ENCODE measurements around the gene EFCAB14.
"Not testable (repeated sequence)": the region's sequence is repeated elsewhere in the genome, so short reads cannot be mapped to it uniquely, and the experiment has no call there.

EFCAB14 gene

DNA sequence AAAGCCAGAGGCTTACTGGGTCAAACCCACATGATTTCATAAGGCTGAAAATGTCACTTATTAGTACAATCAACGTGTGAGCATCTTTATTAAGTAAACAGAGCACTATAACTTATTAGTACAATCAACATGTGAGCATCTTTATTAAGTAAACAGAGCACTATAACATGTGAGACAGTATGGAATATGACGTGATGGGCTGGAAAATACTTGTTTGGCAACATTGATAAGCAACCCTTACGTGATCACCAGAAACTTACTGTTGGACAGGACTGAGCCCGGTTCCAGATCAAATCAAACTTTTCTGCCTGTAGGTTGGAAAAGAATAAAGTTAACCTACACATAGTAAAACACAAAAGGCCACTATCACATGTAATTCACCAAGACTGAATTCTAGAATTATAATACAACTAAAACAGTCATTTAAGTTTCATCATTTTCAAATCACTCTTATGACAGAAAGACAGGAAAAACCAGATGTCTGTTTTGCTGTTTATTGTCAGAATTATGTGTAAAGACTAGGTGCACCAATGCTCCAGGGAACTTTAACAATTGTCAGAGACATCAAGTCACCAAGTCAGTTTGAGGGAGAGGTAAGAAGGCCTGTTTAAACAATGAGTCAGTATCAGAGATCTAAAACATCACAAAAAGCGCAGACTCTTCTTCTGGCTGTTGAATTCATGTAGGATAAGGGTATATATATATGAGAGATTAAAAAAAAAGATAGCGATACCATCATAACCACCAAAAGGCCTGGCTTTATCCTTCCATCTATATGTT lies 66.4 kb downstream of the EFCAB14 start:
- no peak for DNase-seq

DNA sequence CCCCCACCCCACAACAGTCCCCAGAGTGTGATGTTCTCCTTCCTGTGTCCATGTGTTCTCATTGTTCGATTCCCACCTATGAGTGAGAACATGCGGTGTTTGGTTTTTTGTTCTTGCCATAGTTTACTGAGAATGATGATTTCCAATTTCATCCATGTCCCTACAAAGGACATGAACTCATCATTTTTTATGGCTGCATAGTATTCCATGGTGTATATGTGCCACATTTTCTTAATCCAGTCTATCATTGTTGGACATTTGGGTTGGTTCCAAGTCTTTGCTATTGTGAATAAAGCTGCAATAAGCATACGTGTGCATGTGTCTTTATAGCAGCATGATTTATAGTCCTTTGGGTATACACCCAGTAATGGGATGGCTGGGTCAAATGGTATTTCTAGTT lies 67.8 kb downstream of the EFCAB14 start:
- not testable (repeated sequence) for DNase-seq

DNA sequence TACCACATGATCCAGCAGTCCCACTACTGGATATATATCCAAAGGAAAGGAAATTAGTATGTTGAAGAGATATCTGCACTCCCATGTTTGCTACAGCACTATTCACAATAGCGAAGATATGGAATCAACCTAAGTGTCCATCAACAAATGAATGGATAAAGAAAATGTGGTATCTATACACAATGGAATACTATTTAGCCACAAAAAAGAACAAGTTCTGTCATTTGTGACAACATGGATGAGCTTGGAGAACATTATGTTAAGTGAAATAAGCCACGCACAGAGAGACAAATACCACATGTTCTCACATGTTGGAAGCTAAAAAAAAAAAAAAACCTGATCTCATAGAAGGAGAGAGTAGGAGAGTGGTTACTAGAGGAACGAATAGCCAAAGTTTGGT lies 68.4 kb downstream of the EFCAB14 start:
- no peak for DNase-seq

DNA sequence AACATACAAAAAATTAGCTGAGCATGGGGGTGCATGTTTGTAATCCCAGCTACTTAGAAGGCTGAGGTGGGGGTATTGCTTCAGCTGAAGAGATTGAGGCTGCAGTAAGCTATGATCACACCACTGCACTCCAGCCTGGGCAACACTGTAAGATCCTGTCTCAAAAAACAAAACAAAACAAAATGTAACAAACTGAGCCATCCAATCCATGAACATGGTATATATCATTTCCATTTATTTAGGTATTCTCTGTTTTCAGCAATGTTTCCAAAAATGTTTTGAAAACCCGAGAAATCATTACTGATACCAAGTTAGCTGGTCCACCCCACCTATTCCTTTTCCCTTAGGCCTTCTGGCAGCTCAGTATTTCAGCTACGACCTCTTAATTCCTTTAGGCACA lies 69.2 kb downstream of the EFCAB14 start:
- DNase-seq, result no peak

DNA sequence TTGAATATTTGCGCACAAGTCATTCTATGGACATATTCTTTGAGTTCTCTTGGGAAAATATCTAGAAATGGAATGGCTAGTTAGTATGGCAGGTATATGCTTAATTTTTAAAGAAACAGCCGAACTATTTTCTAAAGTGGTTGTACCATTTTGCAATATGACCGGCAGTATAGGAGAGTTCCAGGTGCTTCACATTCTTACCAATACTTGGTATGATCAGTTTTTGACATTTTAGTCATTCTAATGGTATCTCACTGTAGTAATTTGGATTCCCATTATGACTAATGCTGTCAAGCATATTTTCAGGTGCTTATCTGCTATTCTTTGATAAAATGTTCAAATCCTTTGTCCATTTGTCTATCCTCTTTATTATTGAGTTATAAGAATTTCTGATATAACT lies 71.3 kb downstream of the EFCAB14 start:
- DNase-seq, result no peak

DNA sequence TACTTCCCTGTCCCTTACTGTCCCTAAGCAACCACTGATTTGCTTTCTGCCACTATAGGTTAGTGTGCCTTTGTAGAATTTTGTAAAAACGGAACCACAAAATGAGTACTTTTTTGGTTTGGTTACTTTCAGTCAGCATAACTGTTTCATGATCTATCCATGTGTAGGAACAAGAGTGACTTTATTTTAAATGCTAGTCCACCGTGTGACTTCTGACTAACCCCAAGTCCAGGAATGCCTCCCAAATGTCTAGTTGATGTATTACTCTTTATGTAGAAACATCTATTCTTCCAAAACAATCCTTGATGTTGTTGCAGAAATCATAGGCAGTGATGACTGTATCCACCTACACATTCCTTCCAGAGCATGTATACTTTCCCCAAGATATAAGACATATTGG lies 72.1 kb downstream of the EFCAB14 start:
- DNase-seq, result no peak

DNA sequence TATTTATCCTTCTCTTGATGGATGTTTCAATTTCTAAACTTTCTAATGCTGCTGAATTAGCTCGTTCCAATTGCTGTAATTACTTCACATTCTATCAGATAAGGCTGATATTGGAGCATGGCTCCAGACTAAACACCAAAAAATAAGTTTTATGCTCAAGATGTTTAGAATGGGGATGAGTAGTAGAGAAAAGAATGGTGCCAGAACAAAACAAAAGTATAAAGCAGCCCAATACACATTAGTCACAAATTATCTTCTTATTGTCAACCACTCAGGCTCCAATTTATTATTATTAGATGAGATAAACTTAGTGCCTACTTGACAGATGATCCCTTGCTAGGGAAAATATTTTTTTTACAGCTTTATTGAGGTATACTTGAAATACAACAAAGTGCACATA lies 72.6 kb downstream of the EFCAB14 start:
- DNase-seq, result no peak

DNA sequence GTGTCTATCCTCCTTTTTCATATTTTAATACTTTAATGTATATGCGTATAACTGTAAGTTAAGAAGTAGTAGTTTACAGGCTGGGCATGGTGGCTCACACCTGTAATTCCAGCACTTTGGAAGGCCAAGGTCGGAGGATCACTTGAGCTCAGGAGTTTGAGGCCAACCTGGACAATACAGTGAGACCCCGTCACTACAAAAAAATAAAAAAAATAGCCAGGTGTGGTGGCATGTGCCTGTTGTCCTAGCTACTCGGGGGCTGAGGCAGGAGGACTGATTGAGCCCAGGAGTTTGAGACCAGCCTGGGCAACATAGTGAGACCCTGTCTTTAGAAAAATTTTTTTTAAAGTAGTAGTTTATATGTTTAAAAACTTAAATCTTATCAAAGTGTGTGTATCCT lies 73.1 kb downstream of the EFCAB14 start:
- DNase-seq, result no peak

DNA sequence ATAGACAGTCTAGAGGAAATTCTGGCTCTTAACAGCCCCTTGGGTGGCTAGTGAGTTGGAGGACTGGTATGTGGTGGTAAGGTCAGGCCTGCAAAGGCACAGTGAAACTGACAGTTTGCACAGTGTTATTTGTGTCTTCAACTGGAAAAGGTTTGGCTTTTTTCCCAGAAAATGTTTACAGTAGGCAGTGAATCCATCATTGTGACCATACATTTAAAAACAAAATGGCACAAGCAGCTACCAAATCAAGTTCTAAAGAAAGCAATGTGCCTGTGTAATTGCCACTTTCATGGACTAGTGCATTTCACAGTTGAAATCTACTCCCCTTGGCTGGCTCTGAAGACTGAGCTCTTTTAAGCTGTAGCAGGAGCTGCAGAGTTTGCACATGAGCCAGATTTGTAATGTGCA lies 75.5 kb downstream of the EFCAB14 start:
- DNase-seq, result no peak

DNA sequence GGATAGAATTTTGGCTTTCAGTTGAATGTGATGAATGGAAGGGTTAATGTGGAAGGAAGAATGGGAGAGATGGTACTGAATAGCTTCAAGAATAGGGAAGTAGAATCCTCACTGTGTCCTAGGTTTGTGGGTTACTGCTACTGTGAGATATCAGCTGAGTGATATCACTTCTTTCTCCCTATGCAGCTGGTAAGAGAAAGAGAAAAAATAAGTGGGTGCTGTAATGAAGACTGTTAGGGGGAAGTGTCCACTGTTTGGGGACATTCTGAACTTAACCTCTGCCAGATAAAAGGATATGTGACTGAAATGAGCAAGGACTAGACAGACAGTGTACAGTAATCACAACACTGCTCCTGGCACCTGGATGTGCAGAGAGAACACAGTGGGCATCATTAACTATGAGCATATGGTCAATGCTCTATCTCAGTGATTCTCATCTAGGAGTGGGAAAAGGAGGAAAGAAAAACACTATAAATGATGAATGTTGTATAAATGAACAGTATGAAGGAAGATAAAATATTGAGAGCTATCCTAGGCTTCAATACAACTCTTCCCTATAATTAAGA lies 76.7 kb downstream of the EFCAB14 start:
- DNase-seq, result no peak

DNA sequence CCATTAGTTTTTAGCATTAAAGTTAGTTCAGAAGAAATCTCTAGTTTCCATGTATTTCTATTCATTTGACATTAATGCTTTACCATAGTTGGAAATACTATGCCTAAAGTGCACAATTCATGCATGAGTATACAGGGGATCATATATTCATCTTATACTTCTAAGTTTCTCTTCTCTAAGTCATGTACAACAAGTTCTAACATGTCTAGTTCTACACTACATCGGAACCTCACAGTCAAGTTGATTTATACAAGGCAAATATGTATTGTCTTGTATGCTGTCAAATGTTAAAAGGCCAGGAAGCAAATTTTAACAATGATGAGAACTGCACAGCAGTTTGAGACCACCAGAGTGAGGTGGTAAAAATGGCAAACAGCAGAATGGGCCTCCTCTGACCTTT lies 79.4 kb downstream of the EFCAB14 start:
- DNase-seq, result no peak

DNA sequence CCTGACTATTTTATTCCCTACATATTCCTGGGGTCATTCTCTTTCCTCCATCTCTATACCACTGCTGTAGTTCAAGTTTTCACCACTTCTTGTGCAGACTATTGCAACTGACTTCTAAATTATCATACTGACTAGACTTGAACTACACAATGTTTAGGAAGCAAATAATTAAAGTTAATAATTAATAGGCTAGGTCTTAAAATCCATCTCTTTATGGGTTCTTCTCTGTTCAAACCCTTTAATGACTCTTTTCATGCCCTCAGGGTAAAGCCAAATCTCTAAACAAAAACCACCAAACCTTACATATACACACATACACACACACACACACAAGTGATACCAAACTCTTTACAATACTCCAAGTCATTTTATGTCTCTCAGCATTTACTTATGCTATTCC lies 80.0 kb downstream of the EFCAB14 start:
- no peak for DNase-seq

DNA sequence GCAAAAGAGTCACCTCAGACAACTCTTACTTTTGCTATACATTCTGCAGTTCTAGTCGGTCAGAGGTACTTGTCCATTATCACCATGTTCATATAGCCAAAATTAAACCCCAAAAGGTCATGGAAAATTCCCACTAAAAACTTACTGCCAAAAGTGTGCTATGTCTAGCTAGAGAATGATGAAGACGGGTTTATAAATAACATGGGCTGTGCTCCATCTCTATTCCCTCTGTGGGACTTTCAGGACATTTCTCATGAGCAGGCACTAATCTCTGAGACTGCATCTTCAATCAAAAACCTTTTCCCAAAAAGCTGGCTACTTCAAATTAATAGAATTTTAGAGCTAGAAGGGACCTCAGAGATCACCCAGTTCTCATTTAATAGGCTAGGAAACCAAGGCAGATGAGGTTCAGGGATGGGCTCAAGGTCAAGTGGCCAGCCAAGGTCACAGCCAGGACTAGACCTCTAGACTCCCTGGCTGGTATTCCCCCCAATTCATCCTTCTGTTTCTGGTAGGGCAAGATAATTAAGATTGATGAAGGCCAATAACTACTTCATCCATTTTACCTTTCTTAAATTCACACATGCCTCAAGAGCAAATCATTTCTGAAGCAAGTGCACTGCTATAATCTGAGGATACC lies 81.3 kb downstream of the EFCAB14 start:
- no peak for DNase-seq

DNA sequence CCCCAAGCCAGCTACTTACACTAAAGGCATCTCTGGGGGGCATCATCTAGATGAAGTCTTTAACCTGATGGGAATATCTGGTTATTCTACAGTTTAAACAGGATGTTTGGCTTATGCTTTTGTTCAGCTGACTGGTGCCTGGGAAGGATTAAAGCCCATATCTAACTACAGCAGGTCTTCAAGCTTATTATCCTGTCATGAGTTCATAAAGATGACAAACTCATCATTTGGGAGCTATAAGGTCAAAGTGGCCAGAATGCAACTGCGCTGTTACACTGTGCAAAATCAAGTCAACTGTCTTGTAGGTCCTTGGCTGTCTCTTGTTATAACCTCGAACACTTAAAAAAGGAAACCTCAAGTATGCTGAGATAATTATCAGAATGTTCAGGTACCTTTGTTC lies 83.7 kb downstream of the EFCAB14 start:
- DNase-seq, result no peak

DNA sequence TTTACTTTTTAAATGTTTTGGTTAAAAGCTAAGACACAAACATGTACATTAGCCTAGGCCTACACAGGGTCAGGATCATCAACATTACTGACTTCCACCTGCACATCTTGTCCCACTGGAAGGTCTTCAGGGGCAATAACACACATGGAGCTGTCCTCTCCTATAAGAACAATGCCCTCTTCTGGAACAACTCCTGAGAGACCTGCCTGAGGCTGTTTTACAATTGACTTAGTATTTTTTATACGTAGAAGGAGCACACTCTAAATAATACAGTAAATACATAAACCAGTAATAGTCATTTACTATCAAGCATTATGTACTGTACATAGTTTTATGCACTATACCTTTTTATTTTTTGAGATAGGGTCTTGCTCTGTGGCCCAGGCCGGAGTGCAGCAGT lies 88.2 kb downstream of the EFCAB14 start:
- no peak for DNase-seq

Data from activated CD4-positive, alpha-beta T cell treated with anti-CD3 and anti-CD28 coated beads for 4 hours (primary cell).